SHP77 treated with DMSO at 0.1 percent for 48 hours (cell line): ENCODE measurements around the gene CEP112.
"Not testable (repeated sequence)": the region's sequence is repeated elsewhere in the genome, so short reads cannot be mapped to it uniquely, and the experiment has no call there.

Experiments
- DNase-seq: peaks from one replicate; lab custom pipeline; 2025; lab: John Stamatoyannopoulos, UW

Gene CEP112

DNA sequence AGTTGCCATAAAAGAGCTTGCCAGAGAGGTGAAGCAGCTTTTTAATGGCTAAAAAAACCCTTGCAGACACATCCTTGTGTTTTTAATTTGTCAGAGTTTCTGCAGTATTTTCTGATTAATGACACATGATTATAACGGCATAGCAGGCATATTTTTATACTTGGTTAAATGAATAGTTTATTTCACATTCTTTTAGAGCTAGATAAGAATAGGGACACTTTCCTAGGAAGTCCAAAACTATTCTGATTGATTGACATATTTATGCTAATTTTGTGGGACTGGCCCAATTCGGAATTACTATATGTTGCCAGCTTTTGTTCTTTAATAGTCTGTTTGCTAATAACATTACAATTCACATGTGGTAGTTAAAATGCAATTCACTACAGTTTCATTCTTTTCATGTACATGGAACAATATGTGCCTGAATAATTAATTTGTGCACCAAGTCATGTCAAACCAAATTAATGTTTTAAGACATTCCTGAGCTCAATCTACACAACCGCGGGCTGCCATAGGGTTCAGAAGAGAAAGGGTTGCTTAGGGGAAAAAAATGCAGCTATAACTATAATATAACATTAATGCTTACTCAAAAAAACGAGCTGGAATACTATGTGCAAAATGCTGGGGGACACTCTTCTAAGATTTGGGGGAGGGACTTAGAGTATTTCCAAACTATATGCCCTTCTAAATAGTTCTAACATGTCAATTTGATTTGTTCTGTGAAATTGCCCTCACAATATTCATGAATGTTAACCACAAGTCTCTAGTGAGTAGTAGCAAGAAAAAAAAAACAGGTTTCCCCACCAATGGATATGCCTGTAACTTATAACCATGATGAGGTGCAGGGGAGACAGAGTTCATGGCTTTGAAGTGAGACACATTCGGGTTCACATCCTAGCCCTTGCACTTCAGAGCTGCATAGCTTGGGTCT lies 305.4 kb downstream of the CEP112 start:
- no peak for DNase-seq

GRCh38 chr17:65885541-65886312 lies 306.2 kb downstream of the CEP112 start:
- no peak for DNase-seq

GRCh38 chr17:65876985-65877384 lies 314.9 kb downstream of the CEP112 start:
- DNase-seq = no peak

DNA sequence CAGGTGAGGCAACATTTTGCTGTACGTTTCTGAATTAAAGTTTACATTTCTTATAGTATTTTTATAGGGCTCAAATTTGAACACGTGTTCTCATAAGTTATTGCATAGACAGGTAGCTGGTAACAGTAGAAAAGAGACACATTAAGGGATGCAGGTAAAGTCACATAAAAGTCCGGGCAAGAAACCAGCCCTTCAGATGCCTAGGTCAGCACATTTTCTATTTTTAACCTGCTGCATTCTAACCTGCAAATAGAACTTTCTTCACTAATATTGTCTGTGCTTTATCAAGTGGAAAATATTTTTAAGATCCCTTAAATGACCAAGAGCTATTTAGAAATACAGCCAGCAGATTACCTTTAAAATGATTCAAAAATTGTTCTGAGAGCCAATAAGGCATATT lies 323.1 kb downstream of the CEP112 start:
- DNase-seq = no peak

DNA sequence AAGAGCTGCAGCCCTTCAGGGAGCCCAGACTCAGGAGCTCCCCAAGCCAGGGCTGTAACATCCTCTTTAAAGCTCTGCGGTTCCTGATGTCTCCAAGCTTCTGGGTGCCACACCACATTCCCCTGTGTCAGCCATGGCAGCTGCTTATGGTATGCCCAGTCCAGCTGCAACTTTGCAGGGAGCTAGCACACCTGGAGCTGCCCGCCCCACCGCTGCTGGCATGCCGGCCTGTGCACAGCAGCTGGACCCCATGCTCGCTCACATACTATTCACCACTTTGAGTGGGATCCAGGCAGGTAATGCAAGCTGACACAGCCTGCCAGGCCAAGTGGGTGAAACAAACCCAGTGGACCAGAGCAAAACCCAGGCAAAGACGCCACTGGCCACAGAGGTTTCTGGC lies 324.9 kb downstream of the CEP112 start:
- no peak for DNase-seq

- DNase-seq = no peak
Observed at GRCh38 chr17:65865715-65866425, 326.1 kb downstream of the CEP112 start.

DNA sequence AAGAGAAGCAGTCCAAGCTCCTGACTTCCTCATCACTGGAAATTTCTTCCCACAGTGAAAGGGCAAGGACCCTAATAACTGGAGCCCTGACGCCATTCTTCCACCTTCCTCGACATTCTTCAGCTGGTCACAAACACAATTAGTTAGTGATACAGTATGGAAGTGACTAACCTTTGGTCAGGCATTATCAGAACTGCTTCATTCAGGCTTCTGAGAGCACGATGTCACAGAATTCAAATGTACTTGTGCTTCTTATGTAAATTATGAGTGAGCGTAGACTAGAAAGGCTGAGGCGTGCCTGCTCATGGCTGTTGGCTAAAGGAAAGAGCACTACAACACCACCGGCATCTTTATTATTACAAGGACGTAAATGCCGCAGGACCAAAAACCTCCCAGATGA lies 327.5 kb downstream of the CEP112 start:
- DNase-seq = no peak

DNA sequence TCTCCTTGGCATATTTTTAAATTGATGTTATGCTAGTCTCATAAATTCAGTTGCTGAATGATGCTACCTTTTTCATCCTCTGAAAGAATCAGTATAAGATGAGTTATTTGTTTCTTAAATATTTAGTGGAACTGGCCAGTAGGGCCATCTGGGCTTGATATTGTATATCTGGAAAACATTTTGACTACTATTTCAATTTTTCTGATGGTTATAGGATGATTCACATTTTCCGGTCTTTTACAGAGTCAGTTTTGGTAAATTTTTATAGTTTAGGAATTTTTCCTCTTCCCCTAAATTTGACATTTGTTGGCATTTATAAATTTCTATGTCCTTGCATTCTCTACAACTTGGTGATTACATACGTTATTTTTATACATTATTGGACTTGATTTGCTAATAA lies 334.2 kb downstream of the CEP112 start:
- no peak for DNase-seq

DNA sequence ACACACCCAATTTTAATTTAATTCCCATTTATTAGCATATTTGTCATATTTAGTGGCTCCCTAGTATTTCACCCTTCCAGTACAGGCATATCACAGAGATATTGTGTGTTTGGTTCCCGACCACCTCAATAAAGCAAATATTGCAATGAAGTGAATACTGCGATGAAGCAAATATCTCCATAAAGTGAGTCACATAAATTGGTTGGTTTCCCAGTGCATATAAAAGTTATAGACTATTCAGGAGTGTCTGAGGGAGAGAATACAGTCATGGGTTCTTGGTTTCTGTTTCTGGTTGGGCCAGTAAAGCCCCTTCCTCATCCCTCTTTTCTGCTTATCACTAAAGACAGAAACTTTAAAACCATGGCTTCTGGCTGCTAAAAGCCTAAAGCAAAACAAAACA lies 335.1 kb downstream of the CEP112 start:
- DNase-seq = no peak

DNA sequence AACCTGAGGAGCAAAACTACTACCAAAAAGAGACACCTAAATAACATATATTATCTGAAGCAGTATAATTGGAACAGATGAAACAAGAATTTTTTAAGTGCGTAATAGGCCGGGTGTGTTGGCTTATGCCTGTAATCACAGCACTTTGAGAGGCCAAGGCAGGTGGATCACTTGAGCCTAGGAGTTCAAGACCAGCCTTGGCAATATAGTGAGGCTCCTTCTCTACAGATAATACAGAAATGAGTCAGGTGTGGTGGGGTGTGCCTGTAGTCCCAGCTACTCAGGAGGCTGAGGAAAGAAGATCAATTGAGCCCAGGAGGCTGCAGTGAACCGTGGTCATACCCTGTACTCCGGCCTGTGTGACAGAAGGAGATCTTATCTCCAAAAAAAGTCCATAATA lies 336.3 kb downstream of the CEP112 start:
- no peak for DNase-seq

DNA sequence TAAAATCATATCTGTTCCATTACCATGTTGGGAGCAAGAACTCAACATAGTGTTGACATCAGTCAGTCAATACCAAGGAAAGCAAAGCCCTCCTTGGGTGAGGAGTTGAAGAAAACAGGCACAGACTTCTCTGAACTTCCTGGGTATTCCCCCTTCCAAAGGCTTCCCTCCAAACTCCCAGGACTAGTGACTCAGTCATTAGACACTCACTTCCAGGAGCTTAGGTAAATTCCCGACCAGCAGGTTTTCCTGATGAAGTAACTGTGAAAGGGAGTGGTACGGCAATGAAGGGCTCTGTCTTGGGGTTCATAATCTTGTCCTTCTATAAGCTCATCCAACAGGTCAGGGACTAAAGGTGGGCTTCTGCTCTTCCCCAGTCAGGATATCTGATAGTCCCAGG lies 336.7 kb downstream of the CEP112 start:
- no peak for DNase-seq

- no peak for DNase-seq
Observed at GRCh38 chr17:65853816-65854215, 338.1 kb downstream of the CEP112 start.

- no peak for DNase-seq
Observed at GRCh38 chr17:65852911-65853310, 339.0 kb downstream of the CEP112 start.

GRCh38 chr17:65851965-65852736 lies 339.8 kb downstream of the CEP112 start:
- no peak for DNase-seq

- no peak for DNase-seq
Observed at GRCh38 chr17:65850486-65850885, 341.4 kb downstream of the CEP112 start.

DNA sequence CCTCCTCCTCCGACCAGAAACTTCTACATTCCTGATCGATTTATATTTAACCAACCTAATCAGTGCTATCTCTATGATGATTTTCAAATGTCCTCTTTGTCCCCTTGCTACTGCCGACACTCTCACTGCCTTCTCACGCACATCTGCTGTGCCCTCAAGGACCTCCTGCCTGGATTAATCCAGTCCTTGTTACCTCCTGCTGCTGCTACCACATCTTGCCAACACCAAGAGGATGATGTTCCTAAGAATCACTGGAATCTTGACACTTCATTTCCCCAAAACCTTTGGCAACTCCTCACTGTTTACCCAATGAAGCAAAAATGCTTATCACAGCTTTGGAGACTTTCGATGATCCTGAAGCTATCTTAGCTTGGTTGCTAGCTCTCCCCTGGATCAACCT lies 343.2 kb downstream of the CEP112 start:
- DNase-seq = no peak

DNA sequence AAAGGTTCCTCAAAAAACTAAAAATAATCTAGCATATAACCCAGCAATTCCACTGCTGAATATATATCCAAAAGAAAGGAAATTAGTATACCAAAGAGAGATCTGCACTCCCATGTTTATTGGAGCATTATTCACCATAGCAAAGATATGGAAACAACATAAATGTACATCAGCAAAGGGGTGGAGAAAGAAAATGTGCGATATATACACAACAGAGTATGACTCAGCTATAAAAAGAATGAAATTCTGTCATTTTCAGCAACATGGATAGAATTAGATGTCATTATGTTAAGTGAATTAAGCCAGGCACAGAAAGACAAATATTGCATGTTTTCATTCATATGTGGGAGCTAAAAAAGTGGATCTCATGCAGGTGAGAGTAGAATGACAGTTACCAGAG lies 350.8 kb downstream of the CEP112 start:
- no peak for DNase-seq

- not testable (repeated sequence) for DNase-seq
Observed at GRCh38 chr17:65837232-65837631, 354.7 kb downstream of the CEP112 start.

DNA sequence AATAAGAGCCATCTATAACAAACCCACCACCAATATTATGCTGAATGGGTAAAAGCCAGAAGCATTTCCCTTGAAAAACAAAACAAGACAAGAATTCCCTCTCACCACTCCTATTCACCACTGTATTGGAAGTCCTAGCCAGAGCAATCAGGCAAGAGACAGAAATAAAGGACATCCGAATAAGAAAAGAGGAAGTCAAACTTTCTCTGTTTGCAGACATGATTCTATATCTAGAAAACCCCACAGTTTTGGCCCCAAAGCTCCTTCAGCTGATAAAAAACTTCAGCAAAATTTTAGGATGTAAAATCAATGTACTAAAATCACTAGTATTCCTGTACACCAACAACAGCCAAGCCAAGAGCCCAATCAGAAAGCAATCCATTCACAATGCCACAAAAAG lies 358.7 kb downstream of the CEP112 start:
- no peak for DNase-seq

DNA sequence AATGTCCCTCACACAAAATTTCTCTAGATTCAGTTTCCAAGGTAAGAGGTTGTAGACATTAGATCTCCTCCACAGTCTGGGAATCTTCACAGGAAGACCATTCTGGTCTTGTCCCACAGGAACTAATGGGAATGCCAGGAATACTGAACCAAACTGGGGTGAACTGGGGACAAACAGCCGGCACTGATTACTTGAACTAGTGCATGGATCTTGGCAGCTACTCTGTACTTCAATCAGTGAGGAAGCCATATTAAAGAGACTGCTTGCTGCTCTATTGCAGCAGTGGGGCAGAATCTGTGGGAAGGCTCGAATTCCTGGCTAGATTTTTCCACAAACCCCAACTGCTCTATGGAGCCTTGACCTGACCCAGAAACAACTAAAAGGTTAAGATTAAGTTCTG lies 361.6 kb downstream of the CEP112 start:
- DNase-seq = no peak

- not testable (repeated sequence) for DNase-seq
Observed at GRCh38 chr17:65826577-65826976, 365.4 kb downstream of the CEP112 start.

GRCh38 chr17:65824901-65825300 lies 367.0 kb downstream of the CEP112 start:
- no peak for DNase-seq
